Measurements from ENCODE around the gene KCNF1. TPM values are rescaled to one million over a fixed set of nuclear protein-coding genes. Genes with fewer than 3 reads are reported as not detected.

Gene KCNF1
- total and polyA plus RNA-seq, 10 of the 15 experiments (the other 5 are each of a cell fraction or from before 2014, with no cell fraction given) = not detected

GRCh38 chr2:10892796-10893350 is 18.9 kb upstream of the KCNF1 start:
- ATAC-seq (no peak), DNase-seq (ENCODE audit: low read depth, low spot score) (no peak), FAIRE-seq (no peak)
- SMC1A ChIA-PET (ENCODE audit: uncharacterized antibody, unreplicated experiment) = interaction anchor here (0.9 to 1.6 kb wide), 2 partner anchors 8 to 14 kb away, joined by 3 read pairs; no protein-coding TSS in a partner anchor
- in situ Hi-C loops (cut with MboI) = no loop called here
- H3K4me1 ChIP-seq (ENCODE audit: control insufficient read depth, insufficient read depth, low read length) = no peaks in the 10 kb centered on the region
- TF ChIP-seq SMARCA5 (IDR thresholded peaks at IDR 0.05) (no peak), TCF7 (IDR thresholded peaks at IDR 0.05; ENCODE audit: borderline replicate concordance) (no peak), IKZF2 (IDR thresholded peaks at IDR 0.05) (no peak), TCF3 (IDR thresholded peaks at IDR 0.05; ENCODE audit: borderline replicate concordance, insufficient read depth, low read depth, low read length) (no peak), RBBP5 (conservative IDR thresholded peaks at IDR 0.05) (no peak), ZBTB40 (IDR thresholded peaks at IDR 0.05; ENCODE audit: borderline replicate concordance) (no peak), ESRRA (IDR thresholded peaks at IDR 0.05; ENCODE audit: low read length) (no peak)
- no peaks in the 10 kb centered on the region for H4K20me1 ChIP-seq (ENCODE audit: control insufficient read depth, insufficient read depth)
- H3K36me3 ChIP-seq (ENCODE audit: control insufficient read depth in 2 of 2, insufficient read depth in 2 of 2, low read length in 1 of 2) = no peaks in the 10 kb centered on the region
- no peaks in the 10 kb centered on the region for H3K79me2 ChIP-seq (ENCODE audit: control insufficient read depth, insufficient read depth, low read length)
- no peak overlapping the region for H3K9ac ChIP-seq (ENCODE audit: control insufficient read depth, insufficient read depth, low read length)
- CTCF ChIA-PET = interaction anchor here (0.9 to 1.4 kb wide), 2 partner anchors 57 to 58 kb away, joined by 3 read pairs; no protein-coding TSS in a partner anchor
- intact Hi-C loops (cut with micrococcal nuclease; ENCODE audit: unreplicated experiment) = no loop called here
- H3K4me2 ChIP-seq (ENCODE audit: control insufficient read depth, insufficient read depth) = no peak overlapping the region
- WGBS (ENCODE audit: insufficient coverage, insufficient replicate concordance, low lambda C conversion rate, missing lambda C conversion rate) = 15% methylated on average over 4 of the region's 5 CpGs
- H3K27me3 ChIP-seq (replicated peaks in 1 of 2; ENCODE audit: control insufficient read depth in 2 of 2, insufficient read depth in 2 of 2, low read length in 1 of 2) = peaks cover 4% of the 10 kb centered on the region in 2 experiments; a peak in 1 of 4 replicates
- RAD21 ChIA-PET (ENCODE audit: unreplicated experiment) = no interaction called here
- H2AFZ ChIP-seq (ENCODE audit: control insufficient read depth, low read depth, low read length) = no peak overlapping the region
- no peaks in the 10 kb centered on the region; the same call in 1 of the 3 replicates for H3K9me3 ChIP-seq (replicated peaks; ENCODE audit: control insufficient read depth, insufficient read depth, low read length)
- no TSS peak for BruUV-seq (replicated peaks)
- no peak overlapping the region for H3K4me3 ChIP-seq
- H3K27ac ChIP-seq (ENCODE audit: control insufficient read depth, insufficient read depth) = no peak overlapping the region
- POLR2A ChIA-PET = no interaction called here
